WTC11 (cell line): ENCODE data around the gene ATPAF2. TPM values are rescaled to one million over a fixed set of nuclear protein-coding genes. Genes with fewer than 3 reads are reported as not detected.

ENCODE experiments used
- ATAC-seq: fragments of 200-7000 bp; cut with Tn5 transposase; 2 replicates; pipeline ENCODE4 v1.10.0; 2021; ENCODE audit warnings: mild to moderate bottlenecking, moderate library complexity
- CTCF ChIA-PET: fragments of 300-600 bp; sonication (Branson Sonifier 250); formaldehyde crosslinking; loops from one replicate; lab custom pipeline; 2021; ENCODE audit warnings: antibody characterized with exemption; lab: Charles Lee
- POLR2A ChIA-PET: fragments of 350-600 bp; sonication (Branson Sonifier 250); formaldehyde crosslinking; loops from one replicate; lab custom pipeline; 2021; ENCODE audit warnings: antibody characterized with exemption; lab: Charles Lee
- DNase-seq: peaks from one replicate; pipeline ENCODE4 v3.0.0; 2021; ENCODE audit warnings: low spot score
- H3K27ac Mint-ChIP-seq: 2 replicates; pipeline ENCODE4 v1.8.0; 2021; ENCODE audit warnings: mixed read lengths
- H3K27me3 Mint-ChIP-seq: 2 replicates; pipeline ENCODE4 v1.8.0; 2021; ENCODE audit warnings: low read depth, mild to moderate bottlenecking, moderate library complexity, mixed read lengths
- H3K36me3 Mint-ChIP-seq: 2 replicates; pipeline ENCODE4 v1.8.0; 2021; ENCODE audit warnings: mixed read lengths
- H3K4me1 Mint-ChIP-seq: 2 replicates; pipeline ENCODE4 v1.8.0; 2022; ENCODE audit warnings: mixed read lengths
- H3K4me3 Mint-ChIP-seq: 2 replicates; pipeline ENCODE4 v1.8.0; 2021; ENCODE audit warnings: mild to moderate bottlenecking, moderate library complexity, mixed read lengths
- H3K9me3 Mint-ChIP-seq: 2 replicates; pipeline ENCODE4 v1.8.0; 2021; ENCODE audit warnings: mixed read lengths
- CBFB ChIP-seq: sonication (generic); formaldehyde crosslinking; IDR thresholded peaks from 2 replicates; pipeline ENCODE4 v1.8.1; 2022; ENCODE audit warnings: mild to moderate bottlenecking, low read depth, missing genetic modification reagents
- CREM ChIP-seq: sonication (generic); formaldehyde crosslinking; IDR thresholded peaks from 2 replicates; pipeline ENCODE4 v1.8.1; 2022; ENCODE audit warnings: mild to moderate bottlenecking, missing genetic modification reagents, moderate library complexity
- E2F1 ChIP-seq: sonication (generic); formaldehyde crosslinking; IDR thresholded peaks from 2 replicates; pipeline ENCODE4 v1.8.0; 2022; ENCODE audit warnings: mild to moderate bottlenecking, missing genetic modification reagents
- EMX1 ChIP-seq: fragments of 250-450 bp; sonication (Bioruptor Pico); IDR thresholded peaks from 2 replicates; pipeline ENCODE4 v1.8.0; 2021; ENCODE audit warnings: mild to moderate bottlenecking
- HMGA2 ChIP-seq: fragments of 250-450 bp; sonication (Bioruptor Pico); IDR thresholded peaks from 2 replicates; pipeline ENCODE4 v1.4.0; 2021; ENCODE audit warnings: mild to moderate bottlenecking, moderate library complexity
- NFE2L1 ChIP-seq: sonication (generic); formaldehyde crosslinking; IDR thresholded peaks from 2 replicates; pipeline ENCODE4 v1.8.1; 2023; ENCODE audit warnings: missing genetic modification reagents
- NR1H2 ChIP-seq: sonication (generic); formaldehyde crosslinking; IDR thresholded peaks from 2 replicates; pipeline ENCODE4 v1.9.0; 2021; ENCODE audit warnings: mild to moderate bottlenecking, moderate library complexity, missing genetic modification reagents
- OVOL2 ChIP-seq: fragments of 250-450 bp; sonication (Bioruptor Pico); IDR thresholded peaks from 2 replicates; pipeline ENCODE4 v1.9.0; 2021; ENCODE audit warnings: mild to moderate bottlenecking, borderline replicate concordance
- PRRX2 ChIP-seq: fragments of 250-450 bp; sonication (Bioruptor Pico); IDR thresholded peaks from 2 replicates; pipeline ENCODE4 v1.8.0; 2021; ENCODE audit warnings: mild to moderate bottlenecking
- RORB ChIP-seq: fragments of 250-450 bp; sonication (Bioruptor Pico); IDR thresholded peaks from 2 replicates; pipeline ENCODE4 v1.9.0; 2021; ENCODE audit warnings: mild to moderate bottlenecking
- SP1 ChIP-seq: sonication (generic); formaldehyde crosslinking; conservative IDR thresholded peaks from 2 replicates; pipeline ENCODE4 v1.8.1; 2022; ENCODE audit warnings: missing genetic modification reagents
- TEAD4 ChIP-seq: sonication (generic); formaldehyde crosslinking; IDR thresholded peaks from 2 replicates; pipeline ENCODE4 v1.8.0; 2022; ENCODE audit warnings: mild to moderate bottlenecking, missing genetic modification reagents
- ZNF532 ChIP-seq: fragments of 250-450 bp; sonication (Bioruptor Pico); IDR thresholded peaks from 2 replicates; pipeline ENCODE4 v1.9.0; 2021; ENCODE audit warnings: mild to moderate bottlenecking, borderline replicate concordance
- total RNA-seq: library from RNA; stranded (reverse); gene quantifications from 3 replicates; pipeline ENCODE4 v1.2.3, GENCODE V29; 2021
- TF ChIP-seq, protein P1 (sequence below): fragments of 200-600 bp; IDR thresholded peaks from 2 replicates; pipeline ENCODE4 v1.8.0; 2022; ENCODE audit warnings: antibody characterized with exemption
- TF ChIP-seq, protein P2 (sequence below): fragments of 250-450 bp; sonication (Bioruptor Pico); IDR thresholded peaks from 2 replicates; pipeline ENCODE4 v2.1.2; 2022; ENCODE audit warnings: mild to moderate bottlenecking, moderate library complexity
- TF ChIP-seq, protein P3 (sequence below): sonication (generic); formaldehyde crosslinking; IDR thresholded peaks from 2 replicates; pipeline ENCODE4 v1.8.1; 2023; ENCODE audit warnings: mild to moderate bottlenecking, missing genetic modification reagents, borderline replicate concordance

ATPAF2 gene
- total RNA-seq, 1 experiment from 2014 or later, result 33.5 TPM

DNA sequence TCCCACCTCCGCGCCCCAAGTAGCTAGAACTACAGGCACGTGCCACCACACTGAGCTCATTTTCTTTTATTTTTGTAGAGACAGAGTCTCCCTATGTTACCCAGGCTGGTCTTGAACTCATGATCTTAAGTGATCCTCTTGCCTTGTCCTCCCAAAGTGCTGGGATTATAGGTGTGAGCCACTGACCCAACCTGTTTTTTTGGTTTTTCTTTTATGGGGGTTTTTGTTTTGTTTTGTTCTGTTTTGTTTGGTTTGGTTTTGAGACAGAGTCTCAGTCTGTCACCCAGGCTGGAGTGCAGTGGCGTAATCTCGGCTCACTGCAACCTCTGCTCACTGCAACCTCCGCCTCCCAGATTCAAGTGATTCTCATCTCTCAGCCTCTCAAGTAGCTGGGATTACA is 16.6 kb upstream of the ATPAF2 start (continued):
- no peak for TF ChIP-seq ZNF532
- no peak for TF ChIP-seq CREM
- TF ChIP-seq, protein P1, sequence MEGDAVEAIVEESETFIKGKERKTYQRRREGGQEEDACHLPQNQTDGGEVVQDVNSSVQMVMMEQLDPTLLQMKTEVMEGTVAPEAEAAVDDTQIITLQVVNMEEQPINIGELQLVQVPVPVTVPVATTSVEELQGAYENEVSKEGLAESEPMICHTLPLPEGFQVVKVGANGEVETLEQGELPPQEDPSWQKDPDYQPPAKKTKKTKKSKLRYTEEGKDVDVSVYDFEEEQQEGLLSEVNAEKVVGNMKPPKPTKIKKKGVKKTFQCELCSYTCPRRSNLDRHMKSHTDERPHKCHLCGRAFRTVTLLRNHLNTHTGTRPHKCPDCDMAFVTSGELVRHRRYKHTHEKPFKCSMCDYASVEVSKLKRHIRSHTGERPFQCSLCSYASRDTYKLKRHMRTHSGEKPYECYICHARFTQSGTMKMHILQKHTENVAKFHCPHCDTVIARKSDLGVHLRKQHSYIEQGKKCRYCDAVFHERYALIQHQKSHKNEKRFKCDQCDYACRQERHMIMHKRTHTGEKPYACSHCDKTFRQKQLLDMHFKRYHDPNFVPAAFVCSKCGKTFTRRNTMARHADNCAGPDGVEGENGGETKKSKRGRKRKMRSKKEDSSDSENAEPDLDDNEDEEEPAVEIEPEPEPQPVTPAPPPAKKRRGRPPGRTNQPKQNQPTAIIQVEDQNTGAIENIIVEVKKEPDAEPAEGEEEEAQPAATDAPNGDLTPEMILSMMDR, result no peak
- TF ChIP-seq RORB (CRISPR knock-in tag), result no peak
- no peak for TF ChIP-seq PRRX2 (CRISPR knock-in tag)
- no peak for TF ChIP-seq NFE2L1 (CRISPR knock-in tag)
- TF ChIP-seq, protein P2, sequence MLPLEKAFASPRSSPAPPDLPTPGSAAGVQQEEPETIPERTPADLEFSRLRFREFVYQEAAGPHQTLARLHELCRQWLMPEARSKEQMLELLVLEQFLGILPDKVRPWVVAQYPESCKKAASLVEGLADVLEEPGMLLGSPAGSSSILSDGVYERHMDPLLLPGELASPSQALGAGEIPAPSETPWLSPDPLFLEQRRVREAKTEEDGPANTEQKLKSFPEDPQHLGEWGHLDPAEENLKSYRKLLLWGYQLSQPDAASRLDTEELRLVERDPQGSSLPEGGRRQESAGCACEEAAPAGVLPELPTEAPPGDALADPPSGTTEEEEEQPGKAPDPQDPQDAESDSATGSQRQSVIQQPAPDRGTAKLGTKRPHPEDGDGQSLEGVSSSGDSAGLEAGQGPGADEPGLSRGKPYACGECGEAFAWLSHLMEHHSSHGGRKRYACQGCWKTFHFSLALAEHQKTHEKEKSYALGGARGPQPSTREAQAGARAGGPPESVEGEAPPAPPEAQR (CRISPR knock-in tag), result no peak
- TF ChIP-seq TEAD4 (CRISPR knock-in tag), result no peak
- TF ChIP-seq HMGA2 (CRISPR knock-in tag), result no peak

DNA sequence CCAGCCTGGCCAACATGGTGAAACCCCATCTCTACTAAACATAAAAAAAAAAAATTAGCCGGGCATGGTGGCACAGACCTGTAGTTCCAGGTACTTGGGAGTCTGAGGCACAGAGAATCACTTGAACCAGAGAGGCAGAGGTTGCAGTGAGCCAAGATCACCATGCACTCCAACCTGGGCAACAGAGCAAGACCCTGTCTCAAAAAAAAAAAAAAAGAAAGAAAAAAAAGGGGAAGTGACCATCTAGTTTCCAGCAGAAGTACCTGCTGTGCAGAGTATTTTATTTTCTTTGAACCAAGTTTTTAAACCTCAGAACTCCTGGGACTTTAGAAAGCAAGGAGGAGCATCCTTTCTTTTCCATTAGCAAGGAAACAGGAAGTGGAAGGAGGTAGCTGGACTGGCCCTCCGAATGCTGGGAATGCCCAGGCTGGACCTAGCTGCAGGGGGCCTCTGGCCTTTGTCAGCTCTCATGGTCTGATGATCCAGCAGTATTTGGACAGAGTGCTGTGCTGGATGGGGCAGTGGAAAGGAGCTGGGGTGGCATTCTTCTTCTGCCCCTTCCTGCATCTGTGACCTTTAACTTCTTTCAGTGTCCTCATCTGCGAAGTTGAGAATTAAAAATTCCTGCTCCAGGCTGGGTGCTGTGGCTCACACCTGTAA is 6.9 kb upstream of the ATPAF2 start:
- Mint-ChIP-seq H3K27ac (no peak overlapping the region), H3K36me3 (peaks cover 19% of the 10 kb centered on the region), H3K9me3 (no peaks in the 10 kb centered on the region), H3K4me3 (no peak overlapping the region), H3K4me1 (peaks cover 10% of the 10 kb centered on the region), H3K27me3 (no peaks in the 10 kb centered on the region)
- POLR2A ChIA-PET, result interaction anchor here (0.7 to 0.8 kb wide), 2 partner anchors 33 to 370 kb away, joined by 3 read pairs; no protein-coding TSS in a partner anchor
- no peak for DNase-seq
- TF ChIP-seq, protein P1, result no peak
- TF ChIP-seq OVOL2 (CRISPR knock-in tag) (no peak), SP1 (CRISPR knock-in tag) (no peak), E2F1 (no peak), CBFB (CRISPR knock-in tag) (no peak), EMX1 (no peak), NFE2L1 (CRISPR knock-in tag) (no peak), NR1H2 (CRISPR knock-in tag) (no peak)
- TF ChIP-seq, protein P3, sequence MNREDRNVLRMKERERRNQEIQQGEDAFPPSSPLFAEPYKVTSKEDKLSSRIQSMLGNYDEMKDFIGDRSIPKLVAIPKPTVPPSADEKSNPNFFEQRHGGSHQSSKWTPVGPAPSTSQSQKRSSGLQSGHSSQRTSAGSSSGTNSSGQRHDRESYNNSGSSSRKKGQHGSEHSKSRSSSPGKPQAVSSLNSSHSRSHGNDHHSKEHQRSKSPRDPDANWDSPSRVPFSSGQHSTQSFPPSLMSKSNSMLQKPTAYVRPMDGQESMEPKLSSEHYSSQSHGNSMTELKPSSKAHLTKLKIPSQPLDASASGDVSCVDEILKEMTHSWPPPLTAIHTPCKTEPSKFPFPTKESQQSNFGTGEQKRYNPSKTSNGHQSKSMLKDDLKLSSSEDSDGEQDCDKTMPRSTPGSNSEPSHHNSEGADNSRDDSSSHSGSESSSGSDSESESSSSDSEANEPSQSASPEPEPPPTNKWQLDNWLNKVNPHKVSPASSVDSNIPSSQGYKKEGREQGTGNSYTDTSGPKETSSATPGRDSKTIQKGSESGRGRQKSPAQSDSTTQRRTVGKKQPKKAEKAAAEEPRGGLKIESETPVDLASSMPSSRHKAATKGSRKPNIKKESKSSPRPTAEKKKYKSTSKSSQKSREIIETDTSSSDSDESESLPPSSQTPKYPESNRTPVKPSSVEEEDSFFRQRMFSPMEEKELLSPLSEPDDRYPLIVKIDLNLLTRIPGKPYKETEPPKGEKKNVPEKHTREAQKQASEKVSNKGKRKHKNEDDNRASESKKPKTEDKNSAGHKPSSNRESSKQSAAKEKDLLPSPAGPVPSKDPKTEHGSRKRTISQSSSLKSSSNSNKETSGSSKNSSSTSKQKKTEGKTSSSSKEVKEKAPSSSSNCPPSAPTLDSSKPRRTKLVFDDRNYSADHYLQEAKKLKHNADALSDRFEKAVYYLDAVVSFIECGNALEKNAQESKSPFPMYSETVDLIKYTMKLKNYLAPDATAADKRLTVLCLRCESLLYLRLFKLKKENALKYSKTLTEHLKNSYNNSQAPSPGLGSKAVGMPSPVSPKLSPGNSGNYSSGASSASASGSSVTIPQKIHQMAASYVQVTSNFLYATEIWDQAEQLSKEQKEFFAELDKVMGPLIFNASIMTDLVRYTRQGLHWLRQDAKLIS (CRISPR knock-in tag), result no peak
- CTCF ChIA-PET, result interaction anchor here (0.6 kb wide), 2 partner anchors 11 to 25 kb away, joined by 3 to 5 read pairs; no protein-coding TSS in a partner anchor
- no peak for ATAC-seq
